ENCODE data around the gene SPACDR. TPM values are rescaled to one million over a fixed set of nuclear protein-coding genes. Genes with fewer than 3 reads are reported as not detected.

SPACDR gene
- total RNA-seq, 1 donor from 2014 or later = not detected

GRCh38 chr7:100483722-100484672 lies 19.9 kb upstream of the SPACDR start, which contains the start of gene NYAP1:
NYAP1 (plus strand) TSS chr7:100483927; CDS start chr7:100485312, 1,385 bp downstream.
- no peak for DNase-seq (ENCODE audit: extremely low spot score in 2 of 2)
- peak within 1 kb of the TSS; percentile 77 for H3K27ac ChIP-seq
- intact Hi-C loops (cut with DNase I) = no loop called here
- H3K36me3 ChIP-seq = no peaks in the 10 kb centered on the region
- peaks cover 24% of the 10 kb centered on the region for H3K4me1 ChIP-seq
- H3K4me3 ChIP-seq = peak within 1 kb of the TSS; percentile 53 to 60
- peak in 1 of 2 donors; percentile 41 for TF ChIP-seq POLR2AphosphoS5 (IDR thresholded peaks at IDR 0.05; ENCODE audit: insufficient read depth in 1 of 2, low read depth in 1 of 2)
- TF ChIP-seq POLR2A (IDR thresholded peaks at IDR 0.05) = no peak
- H3K27me3 ChIP-seq = no peaks in the 10 kb centered on the region
- H3K9me3 ChIP-seq = no peaks in the 10 kb centered on the region

- no peaks in the 10 kb centered on the region for H3K36me3 ChIP-seq
- peaks cover 24% of the 10 kb centered on the region for H3K4me1 ChIP-seq
- DNase-seq (ENCODE audit: extremely low spot score in 2 of 2) = no peak
- peak overlapping the region; percentile 53 to 60 for H3K4me3 ChIP-seq
- no peaks in the 10 kb centered on the region for H3K27me3 ChIP-seq
- H3K27ac ChIP-seq = peak overlapping the region; percentile 77
- intact Hi-C loops (cut with DNase I) = no loop called here
- H3K9me3 ChIP-seq = no peaks in the 10 kb centered on the region
- TF ChIP-seq CTCF (IDR thresholded peaks at IDR 0.05) = peak; percentile 54 to 98 (median 86)
- TF ChIP-seq POLR2AphosphoS5 (IDR thresholded peaks at IDR 0.05; ENCODE audit: insufficient read depth in 1 of 2, low read depth in 1 of 2) = no peak
Observed at GRCh38 chr7:100483090-100483721, 19.1 kb upstream of the SPACDR start.

GRCh38 chr7:100482728-100483089 lies 18.6 kb upstream of the SPACDR start:
- H3K4me1 ChIP-seq = peaks cover 27% of the 10 kb centered on the region
- H3K36me3 ChIP-seq = no peaks in the 10 kb centered on the region
- peak overlapping the region; percentile 77 for H3K27ac ChIP-seq
- no peaks in the 10 kb centered on the region for H3K9me3 ChIP-seq
- peak overlapping the region; percentile 53 to 60 for H3K4me3 ChIP-seq
- intact Hi-C loops (cut with DNase I) = no loop called here
- no peaks in the 10 kb centered on the region for H3K27me3 ChIP-seq
- TF ChIP-seq CTCF (IDR thresholded peaks at IDR 0.05) (no peak), POLR2A (IDR thresholded peaks at IDR 0.05) (no peak), POLR2AphosphoS5 (IDR thresholded peaks at IDR 0.05; ENCODE audit: insufficient read depth in 1 of 2, low read depth in 1 of 2) (no peak)
- DNase-seq (ENCODE audit: extremely low spot score in 2 of 2) = no peak

- TF ChIP-seq POLR2A (IDR thresholded peaks at IDR 0.05) (no peak), POLR2AphosphoS5 (IDR thresholded peaks at IDR 0.05; ENCODE audit: insufficient read depth in 1 of 2, low read depth in 1 of 2) (no peak), CTCF (IDR thresholded peaks at IDR 0.05) (no peak)
- Histone ChIP-seq H3K4me3 (no peak overlapping the region), H3K9me3 (no peaks in the 10 kb centered on the region), H3K27me3 (no peaks in the 10 kb centered on the region), H3K27ac (no peak overlapping the region), H3K4me1 (peaks cover 39% of the 10 kb centered on the region), H3K36me3 (no peaks in the 10 kb centered on the region)
- no peak for DNase-seq (ENCODE audit: extremely low spot score in 2 of 2)
- intact Hi-C loops (cut with DNase I) = no loop called here
Observed at GRCh38 chr7:100481466-100481865, 17.4 kb upstream of the SPACDR start.

- intact Hi-C loops (cut with DNase I) = loop anchor here (1.0 to 10.0 kb wide), 2 partner anchors 107 to 196 kb away; partner anchors contain the start of genes FBXO24, GNB2 and LRCH4
Observed at GRCh38 chr7:100478958-100479660, 15.0 kb upstream of the SPACDR start, which contains the start of gene TSC22D4. TSC22D4 (minus strand) TSS chr7:100479214; CDS start chr7:100478038, 1,176 bp downstream.

More at GRCh38 chr7:100478958-100479660, 15.0 kb upstream of the SPACDR start, which contains the start of gene TSC22D4:
- H3K27ac ChIP-seq = peak within 1 kb of the TSS; percentile 92
- H3K27me3 ChIP-seq = no peaks in the 10 kb centered on the region
- DNase-seq (ENCODE audit: extremely low spot score in 2 of 2) = peak in 1 of 2 donors; percentile 98
- no peaks in the 10 kb centered on the region for H3K9me3 ChIP-seq
- TF ChIP-seq CTCF (IDR thresholded peaks at IDR 0.05) (no peak), POLR2AphosphoS5 (IDR thresholded peaks at IDR 0.05; ENCODE audit: insufficient read depth in 1 of 2, low read depth in 1 of 2) (peak in 1 of 2 donors; percentile 95), POLR2A (IDR thresholded peaks at IDR 0.05) (peak in 1 of 2 donors; percentile 87)
- peaks cover 0 to 3% of the 10 kb centered on the region in 2 donors for H3K36me3 ChIP-seq
- H3K4me1 ChIP-seq = peaks cover 55% of the 10 kb centered on the region
- H3K4me3 ChIP-seq = peak within 1 kb of the TSS; percentile 88 to 92

Data from vagina (tissue), 2 donors.